Adipose tissue (tissue), 3 donors: ENCODE measurements around the gene CAPZA1. TPM values are rescaled to one million over a fixed set of nuclear protein-coding genes. Genes with fewer than 3 reads are reported as not detected.

Source experiments
- H3K27ac ChIP-seq: one replicate; pipeline ENCODE4 v1.5.1; 2013; ENCODE audit warnings: low read depth, low read length
- WGBS, 3 donors: extraction: QIAGEN DNeasy Blood & Tissue Kit; methylation state at CpG; one replicate each; pipeline ENCODE4 v1.1.7; 2013; 5-methylcytosine and 5-hydroxymethylcytosine counted together
- polyA plus RNA-seq, 3 donors: library from polyadenylated mRNA; stranded (reverse); fragments of 200-250 nt; gene quantifications; one replicate each; pipeline ENCODE4 v1.2.3, GENCODE V29; 2013
- donor health status: healthy with polysubstance abuse.
- donor health status: Bipolar disorder and iron deficiency.
- donor health status: healthy.

Gene CAPZA1
- polyA plus RNA-seq = 10 to 100 TPM; 20.8 to 75.8 (median 46.8) TPM

DNA sequence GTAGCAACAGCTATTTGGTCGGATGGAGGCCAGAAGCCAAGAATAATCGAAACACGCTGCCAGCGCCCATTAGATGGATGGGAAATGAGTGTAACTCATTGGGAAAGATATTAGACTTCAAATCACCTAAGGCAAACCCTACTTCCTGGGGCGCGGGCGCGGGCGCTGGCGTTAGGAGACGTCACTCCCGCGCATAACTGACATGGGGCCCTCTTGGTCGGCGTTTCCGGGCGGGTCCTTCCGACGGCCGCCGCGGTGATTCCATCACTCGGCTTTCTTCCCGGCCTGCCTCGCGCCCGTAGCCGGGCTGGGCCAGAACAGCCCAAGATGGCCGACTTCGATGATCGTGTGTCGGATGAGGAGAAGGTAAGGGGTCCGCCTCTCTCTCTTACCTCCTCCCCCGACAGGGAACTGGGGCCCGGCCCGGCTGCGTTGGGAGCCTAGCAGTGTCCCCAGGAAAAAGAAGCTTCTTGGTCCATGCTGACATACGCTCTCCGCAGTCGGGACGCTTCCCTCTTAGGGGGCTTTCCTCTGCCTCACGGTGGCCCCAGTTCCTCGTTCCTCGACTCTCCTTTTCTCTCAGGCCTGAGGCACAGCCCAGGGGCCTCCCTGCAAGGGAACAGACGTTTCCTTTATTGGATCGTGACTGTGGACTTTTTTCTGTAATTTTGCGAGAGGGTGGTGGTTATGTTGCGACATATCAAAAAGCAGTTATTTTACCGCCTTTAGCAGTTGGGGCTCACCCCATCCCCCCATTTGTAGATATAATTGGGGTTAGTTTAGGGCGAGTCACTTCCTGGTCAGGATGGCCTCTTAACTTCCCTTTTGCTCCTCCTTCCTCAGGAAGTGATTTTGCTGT, at the start of gene CAPZA1:
CAPZA1 (plus strand) TSS at position 315 of the 859 bp plus-strand sequence; CDS start at position 328, 13 bp downstream.
- WGBS, 3 donors = 0% methylated on average over 50 of the region's 50 CpGs
- H3K27ac ChIP-seq = peak within 1 kb of the TSS; percentile 98

DNA sequence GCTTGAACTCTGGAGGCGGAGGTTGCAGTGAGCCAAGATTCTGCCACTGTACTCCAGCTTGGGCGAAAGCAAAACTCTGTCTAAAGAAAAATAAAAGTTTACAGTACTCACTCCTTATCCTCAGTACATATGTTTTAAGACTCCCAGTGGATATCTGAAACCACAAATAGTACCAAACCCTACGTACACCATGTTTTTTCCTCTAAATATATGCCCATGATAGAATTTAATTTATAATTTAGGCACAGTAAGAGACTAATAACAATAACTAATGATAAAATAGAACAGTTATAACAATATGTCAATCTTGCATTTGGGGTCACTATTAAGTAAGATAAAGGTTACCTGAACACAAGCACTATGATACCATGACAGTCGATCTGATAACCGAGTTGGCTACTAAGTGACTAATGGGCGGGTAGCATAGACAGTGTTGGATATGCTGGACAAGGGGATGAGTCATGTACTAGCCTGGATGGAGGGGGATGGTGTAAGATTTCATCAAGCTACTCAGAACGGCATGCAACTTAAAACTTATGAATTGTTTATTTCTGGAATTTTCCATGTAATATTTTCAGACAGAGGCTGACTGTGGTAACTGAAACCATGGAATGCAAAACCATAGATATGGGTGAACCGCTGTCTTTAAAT, 44.4 kb upstream of the CAPZA1 start:
- WGBS, 3 donors = 84 to 94% (median 89%) methylated on average over 8 of the region's 8 CpGs
- H3K27ac ChIP-seq = no peak overlapping the region

GRCh38 chr1:112576240-112576639, 43.4 kb upstream of the CAPZA1 start:
- no peak overlapping the region for H3K27ac ChIP-seq
- 84 to 98% (median 95%) methylated on average over 3 of the region's 3 CpGs for WGBS, 3 donors

DNA sequence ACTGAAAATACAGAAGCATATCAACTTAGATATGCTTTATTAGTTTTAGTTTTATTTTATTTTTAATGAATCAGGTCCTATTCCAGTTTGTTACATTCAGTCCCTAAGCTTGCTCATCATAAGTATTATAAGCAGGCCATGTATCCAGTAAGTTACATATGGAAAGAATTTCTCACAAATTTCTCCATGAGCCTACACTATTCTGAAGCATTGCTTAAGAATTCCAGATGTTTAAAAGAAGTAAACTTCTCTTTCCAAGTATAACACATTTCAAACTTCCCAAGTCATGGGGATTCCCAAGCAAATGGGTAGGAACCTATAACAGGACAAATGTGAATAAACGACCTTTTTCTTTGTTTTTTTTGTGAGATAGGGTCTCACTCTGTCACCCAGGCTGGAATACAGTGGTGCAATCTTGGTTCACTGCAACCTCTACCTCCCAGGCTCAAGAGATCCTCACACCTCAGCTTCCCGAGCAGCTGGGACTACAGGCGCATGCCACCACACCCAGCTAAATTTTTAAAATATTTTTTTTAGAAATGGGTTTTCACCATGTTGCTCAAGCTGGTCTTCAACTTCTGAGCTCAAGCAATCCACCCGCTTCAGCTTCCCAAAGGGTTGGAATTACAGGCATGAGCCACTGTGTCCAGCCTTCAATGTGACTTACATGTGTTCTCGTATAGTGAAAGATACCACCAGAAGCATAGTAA, 39.7 kb upstream of the CAPZA1 start:
- no peak overlapping the region for H3K27ac ChIP-seq
- WGBS, 3 donors = 91 to 95% (median 91%) methylated on average over 5 of the region's 5 CpGs

- H3K27ac ChIP-seq = no peak overlapping the region
Observed at GRCh38 chr1:112581586-112582192, 37.9 kb upstream of the CAPZA1 start.

DNA sequence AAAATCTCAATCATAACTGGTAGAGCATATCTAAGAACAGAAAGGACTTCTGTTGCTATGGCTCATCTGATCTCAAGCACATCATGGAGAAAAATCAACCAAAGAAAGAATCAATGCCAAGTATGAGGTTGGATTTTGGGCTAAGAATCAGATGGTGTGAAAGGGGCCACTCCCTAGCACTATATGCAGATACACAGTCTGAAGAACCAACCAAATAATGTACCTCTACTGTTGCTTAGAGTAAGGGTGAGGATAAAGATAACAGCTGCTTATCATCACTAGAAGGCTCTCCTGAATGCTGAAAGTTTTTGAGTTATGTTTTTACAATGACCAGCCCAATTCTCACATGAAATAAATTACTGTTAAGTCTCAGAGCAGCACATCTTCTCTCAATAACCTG, 36.3 kb upstream of the CAPZA1 start:
- no peak overlapping the region for H3K27ac ChIP-seq

DNA sequence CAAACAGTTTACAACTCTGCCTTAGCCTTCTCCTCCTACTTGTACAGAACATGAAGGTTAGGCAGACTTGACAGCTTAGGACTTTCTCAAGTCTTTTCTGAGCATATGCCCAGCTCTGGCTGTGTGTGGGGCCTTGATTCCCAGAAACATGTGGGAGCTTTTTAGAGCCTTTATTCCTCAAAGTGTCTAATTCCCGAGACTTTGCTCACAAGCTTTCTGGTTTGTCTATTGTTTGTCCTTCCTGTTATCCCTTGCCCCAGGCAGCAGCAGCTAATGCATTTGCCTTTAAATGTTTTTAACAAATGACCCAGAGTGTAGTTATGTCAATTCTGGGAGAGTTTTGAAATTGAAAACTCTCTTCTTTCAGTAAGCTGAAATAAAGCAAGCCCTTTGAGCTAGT, 29.9 kb upstream of the CAPZA1 start:
- 92 to 100% (median 93%) methylated on average over 1 of the region's 1 CpG for WGBS, 3 donors
- no peak overlapping the region for H3K27ac ChIP-seq

DNA sequence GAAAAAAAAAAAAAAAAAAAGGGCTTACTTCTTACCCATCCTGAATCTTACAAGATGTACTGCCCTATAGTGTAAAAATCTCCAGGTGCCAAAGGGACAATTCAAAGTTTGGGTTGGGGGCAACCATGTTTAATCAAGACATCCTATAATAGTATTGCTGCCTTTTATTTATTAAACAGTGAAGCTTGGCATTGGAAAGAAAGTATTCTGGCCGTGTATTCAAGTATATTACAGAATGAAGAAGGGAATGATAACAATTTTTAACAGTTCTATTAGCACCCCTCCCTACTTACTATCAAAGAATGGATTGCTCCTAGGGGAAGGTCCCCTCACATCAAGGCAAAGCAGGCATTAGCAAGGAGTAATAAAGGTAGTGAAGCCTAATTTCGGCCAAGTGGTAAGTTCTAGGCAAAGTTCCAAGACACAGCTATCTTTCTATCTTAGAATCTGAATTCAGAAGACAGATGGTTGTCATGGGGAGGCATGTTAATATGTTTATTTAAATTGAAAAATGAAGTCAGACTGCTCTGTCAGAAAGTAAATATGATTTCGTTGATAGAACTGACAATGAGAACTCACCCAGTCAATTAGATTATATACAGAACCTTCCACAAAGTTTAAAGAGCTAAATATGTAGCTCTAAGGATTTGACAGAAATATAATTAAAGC, 25.3 kb upstream of the CAPZA1 start:
- WGBS, 3 donors = 42 to 84% (median 64%) methylated on average over 3 of the region's 3 CpGs
- H3K27ac ChIP-seq = no peak overlapping the region

- 89 to 95% (median 93%) methylated on average over 4 of the region's 4 CpGs for WGBS, 3 donors
- H3K27ac ChIP-seq = no peak overlapping the region
Observed at GRCh38 chr1:112599477-112599876, 20.2 kb upstream of the CAPZA1 start.

GRCh38 chr1:112603012-112603411, 16.6 kb upstream of the CAPZA1 start:
- H3K27ac ChIP-seq = no peak overlapping the region
- 94 to 97% (median 96%) methylated on average over 2 of the region's 2 CpGs for WGBS, 3 donors

- no peak overlapping the region for H3K27ac ChIP-seq
- 97 to 100% (median 99%) methylated on average over 1 of the region's 1 CpG for WGBS, 3 donors
Observed at GRCh38 chr1:112603541-112603940, 16.1 kb upstream of the CAPZA1 start.

DNA sequence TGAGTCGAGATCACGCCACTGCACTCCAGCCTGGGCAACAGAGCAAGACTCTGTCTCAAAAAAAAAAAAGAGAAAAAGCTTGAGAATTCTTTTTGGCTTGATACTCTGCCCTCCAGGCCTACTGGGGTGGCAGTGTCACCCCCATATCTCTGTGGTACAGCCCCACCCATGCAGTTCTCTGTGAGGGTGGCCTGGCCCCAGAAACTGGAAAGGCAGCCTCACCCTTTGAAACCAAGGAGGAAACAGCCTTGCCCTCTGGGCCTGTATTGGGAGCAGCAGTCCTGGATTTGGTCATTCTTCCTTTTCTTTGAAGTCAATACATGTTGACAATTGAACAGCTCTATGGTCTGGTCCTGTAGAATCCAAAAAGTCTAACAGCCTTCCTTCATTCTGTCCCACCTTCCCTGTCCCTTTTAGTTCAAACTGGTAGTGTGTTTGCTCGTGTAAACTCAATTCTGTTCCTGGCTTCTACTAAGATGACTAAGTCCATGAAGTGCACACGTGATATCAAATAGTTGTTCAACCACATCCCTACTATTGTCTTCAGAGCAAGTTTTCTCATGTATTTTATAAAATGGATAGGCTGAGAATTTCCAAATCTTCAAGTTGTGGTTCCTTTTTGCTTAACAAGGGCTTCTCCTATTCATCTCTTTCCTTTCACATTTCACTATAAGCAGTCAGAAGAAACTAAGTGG, 13.9 kb upstream of the CAPZA1 start:
- 90 to 96% (median 92%) methylated on average over 4 of the region's 4 CpGs for WGBS, 3 donors
- H3K27ac ChIP-seq = no peak overlapping the region

DNA sequence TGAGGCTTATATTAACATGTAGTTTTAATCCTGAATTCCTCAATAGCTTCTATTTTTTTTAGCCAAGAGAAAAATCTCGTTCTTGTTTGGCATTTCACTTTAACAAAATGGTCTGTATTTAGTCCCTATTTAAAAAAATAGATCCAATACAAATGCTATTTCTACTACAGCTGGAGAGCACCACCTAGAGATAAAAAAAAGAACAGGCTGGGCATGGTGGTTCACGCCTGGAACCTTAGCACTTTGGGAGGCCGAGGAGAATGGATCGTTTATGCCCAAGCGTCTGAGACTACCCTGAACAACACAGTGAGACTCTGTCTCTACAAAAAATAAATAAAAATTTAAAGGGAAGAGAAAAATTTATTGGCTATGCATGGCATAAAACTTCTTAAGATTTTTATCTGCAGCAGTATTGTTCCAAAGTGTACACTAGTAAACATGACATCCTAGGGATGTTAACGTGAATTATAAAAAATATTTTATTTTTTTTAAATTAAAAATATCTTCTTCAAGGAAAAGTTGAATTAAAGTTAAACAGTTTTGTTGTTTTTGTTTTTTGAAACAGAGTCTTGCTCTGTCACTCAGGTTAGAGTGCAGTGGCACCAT, 5.1 kb upstream of the CAPZA1 start:
- H3K27ac ChIP-seq = no peak overlapping the region
- WGBS, 3 donors = 68 to 79% (median 70%) methylated on average over 6 of the region's 6 CpGs

DNA sequence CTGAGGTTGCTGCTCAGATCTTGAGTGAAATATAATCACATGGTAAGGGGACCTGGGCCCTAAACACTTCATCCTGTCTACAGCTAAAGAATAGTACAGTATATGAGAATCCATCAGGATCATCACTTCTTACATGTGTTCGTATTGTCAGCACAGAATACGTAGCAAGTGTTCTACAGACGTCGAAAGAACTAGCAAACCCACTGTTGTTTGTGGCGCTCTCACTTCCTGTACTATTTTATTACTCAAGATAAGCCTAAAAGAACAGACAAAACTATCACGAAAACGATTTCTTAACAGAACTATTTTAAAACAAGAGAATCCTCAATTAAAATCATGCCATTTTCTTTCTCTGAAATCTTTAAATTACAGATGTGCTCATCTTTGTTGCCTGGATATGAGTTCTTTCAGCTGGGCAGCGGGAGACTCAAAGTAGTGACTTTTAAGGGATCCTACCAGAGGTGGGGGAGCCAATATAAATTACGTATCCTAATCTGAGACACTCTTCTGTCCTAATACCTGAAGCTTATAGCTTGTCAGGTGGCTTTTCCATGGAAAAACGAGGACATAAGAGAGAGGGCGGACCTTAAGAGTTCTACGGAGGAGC, 1.4 kb upstream of the CAPZA1 start:
- H3K27ac ChIP-seq = peak overlapping the region; percentile 98
- WGBS, 3 donors = 0 to 2% (median 0%) methylated on average over 12 of the region's 12 CpGs

- H3K27ac ChIP-seq = peak within 1 kb of the TSS; percentile 98
- WGBS, 3 donors = 0% methylated on average over 45 to 48 of the region's 48 CpGs
Observed at GRCh38 chr1:112618721-112619517, 713 bp upstream of the CAPZA1 start, which contains the start of gene ST7L. Gene ST7L, minus strand, starts transcription at chr1:112619141. Its CDS starts 28 bp downstream, at chr1:112619113.

- no peak overlapping the region for H3K27ac ChIP-seq
- WGBS, 3 donors = 0 to 2% (median 1%) methylated on average over 6 of the region's 6 CpGs
Observed at GRCh38 chr1:112620377-112620695, 704 bp downstream of the CAPZA1 start.
